ENCODE measurements around the gene C20orf96.

C20orf96 gene

DNA sequence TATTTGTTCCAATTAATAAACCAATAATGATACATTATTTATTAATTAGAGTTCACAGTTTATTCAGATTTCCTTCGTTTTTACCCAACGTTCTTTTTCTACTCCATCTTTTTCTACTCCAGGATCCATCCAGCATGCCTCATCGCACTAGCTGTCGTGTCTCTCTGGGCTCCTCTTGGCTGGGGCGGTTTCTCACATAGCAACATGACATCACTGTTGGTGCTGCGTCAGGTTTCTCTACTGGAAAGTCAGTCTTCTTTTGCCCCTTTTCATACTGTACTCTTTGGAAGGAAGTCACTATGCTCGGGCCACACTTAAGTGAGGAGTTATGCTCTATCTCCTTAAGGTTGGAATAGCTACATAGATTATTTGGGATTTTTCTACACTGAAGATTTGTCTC, 21.1 kb upstream of the C20orf96 start:
- DNase-seq = no peak

- DNase-seq = no peak
Observed at GRCh38 chr20:310645-311044, 20.1 kb upstream of the C20orf96 start.

- DNase-seq = peak; percentile 66
Observed at GRCh38 chr20:309841-310644, 19.5 kb upstream of the C20orf96 start.

- no peak for DNase-seq
Observed at GRCh38 chr20:309306-309840, 18.8 kb upstream of the C20orf96 start.

- no peak for DNase-seq
Observed at GRCh38 chr20:308427-309038, 18.0 kb upstream of the C20orf96 start.

- no peak for DNase-seq
Observed at GRCh38 chr20:305745-306144, 15.2 kb upstream of the C20orf96 start.

- no peak for DNase-seq
Observed at GRCh38 chr20:301886-302848, 11.6 kb upstream of the C20orf96 start.

- no peak for DNase-seq
Observed at GRCh38 chr20:300345-300990, 9.9 kb upstream of the C20orf96 start.

- no peak for DNase-seq
Observed at GRCh38 chr20:298776-299391, 8.3 kb upstream of the C20orf96 start.

- peak; percentile 22 for DNase-seq
Observed at GRCh38 chr20:297925-298775, 7.6 kb upstream of the C20orf96 start.

- DNase-seq = peak; percentile 72
Observed at GRCh38 chr20:297098-297924, 6.8 kb upstream of the C20orf96 start, which contains the start of gene ZCCHC3. TSS of gene ZCCHC3 (plus strand) at chr20:297570. CDS start at chr20:297587, 17 bp downstream.

DNA sequence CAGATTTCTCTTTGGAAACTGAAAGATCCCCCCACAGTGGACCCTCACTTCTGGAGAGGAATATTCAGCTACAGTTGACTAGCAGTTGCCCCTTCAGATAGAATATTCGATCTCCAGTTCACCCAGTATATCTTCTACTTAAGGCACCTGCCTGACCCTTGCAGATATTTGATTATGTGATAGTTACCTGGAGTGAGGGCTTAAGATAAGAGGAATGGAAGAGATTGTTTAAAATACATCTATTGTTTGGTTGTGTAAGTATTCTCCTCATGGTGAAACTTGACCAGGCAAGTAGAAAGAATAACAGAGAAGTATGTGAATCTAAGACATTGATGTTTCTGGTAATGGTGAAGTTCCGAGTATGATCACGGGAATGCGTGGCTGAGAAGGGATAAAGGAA, 5.3 kb upstream of the C20orf96 start:
- DNase-seq = no peak

DNA sequence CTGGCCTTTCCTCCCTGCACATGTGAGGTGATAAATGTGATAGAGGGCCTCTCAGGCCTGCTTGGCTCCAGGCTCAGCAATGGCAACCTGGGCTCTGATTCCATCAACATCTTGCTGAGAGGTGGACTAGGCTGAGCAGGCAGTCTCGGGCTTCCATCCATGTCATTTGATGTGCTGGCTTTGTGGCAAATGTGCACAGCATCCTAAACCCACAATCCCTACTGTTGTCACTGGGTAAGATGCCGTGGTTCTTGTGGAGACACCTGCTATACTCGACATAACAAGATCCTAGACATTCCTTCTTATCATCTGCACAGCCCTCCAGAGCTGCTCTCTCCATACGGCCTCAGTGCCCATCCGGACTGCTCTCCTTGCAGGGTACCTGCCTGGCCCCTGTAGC, 4.1 kb upstream of the C20orf96 start:
- DNase-seq = no peak

- DNase-seq = no peak
Observed at GRCh38 chr20:289693-290083, 862 bp downstream of the C20orf96 start.

- no peak for DNase-seq
Observed at GRCh38 chr20:288956-289692, 1.4 kb downstream of the C20orf96 start.

DNA sequence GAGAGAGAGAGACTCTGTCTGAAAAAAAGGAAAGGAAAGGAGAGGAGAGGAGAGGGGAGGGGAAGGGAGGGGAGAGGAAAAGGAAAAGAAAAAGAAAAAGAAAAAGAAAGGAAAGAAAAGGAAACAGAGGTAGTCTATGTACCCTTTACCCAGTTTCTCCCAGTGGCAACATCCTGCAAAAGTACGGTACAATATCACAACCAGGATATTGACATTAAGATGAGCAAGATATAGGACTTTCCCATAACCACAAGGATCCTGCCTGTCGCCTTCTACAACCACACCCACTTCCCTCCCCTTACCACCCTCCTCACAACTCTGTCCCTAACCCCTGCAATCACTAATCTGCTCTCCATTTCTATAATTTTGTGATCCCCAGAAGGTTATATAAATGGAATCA, 4.0 kb downstream of the C20orf96 start:
- DNase-seq = no peak

GRCh38 chr20:284172-284571, 6.4 kb downstream of the C20orf96 start:
- no peak for DNase-seq

DNA sequence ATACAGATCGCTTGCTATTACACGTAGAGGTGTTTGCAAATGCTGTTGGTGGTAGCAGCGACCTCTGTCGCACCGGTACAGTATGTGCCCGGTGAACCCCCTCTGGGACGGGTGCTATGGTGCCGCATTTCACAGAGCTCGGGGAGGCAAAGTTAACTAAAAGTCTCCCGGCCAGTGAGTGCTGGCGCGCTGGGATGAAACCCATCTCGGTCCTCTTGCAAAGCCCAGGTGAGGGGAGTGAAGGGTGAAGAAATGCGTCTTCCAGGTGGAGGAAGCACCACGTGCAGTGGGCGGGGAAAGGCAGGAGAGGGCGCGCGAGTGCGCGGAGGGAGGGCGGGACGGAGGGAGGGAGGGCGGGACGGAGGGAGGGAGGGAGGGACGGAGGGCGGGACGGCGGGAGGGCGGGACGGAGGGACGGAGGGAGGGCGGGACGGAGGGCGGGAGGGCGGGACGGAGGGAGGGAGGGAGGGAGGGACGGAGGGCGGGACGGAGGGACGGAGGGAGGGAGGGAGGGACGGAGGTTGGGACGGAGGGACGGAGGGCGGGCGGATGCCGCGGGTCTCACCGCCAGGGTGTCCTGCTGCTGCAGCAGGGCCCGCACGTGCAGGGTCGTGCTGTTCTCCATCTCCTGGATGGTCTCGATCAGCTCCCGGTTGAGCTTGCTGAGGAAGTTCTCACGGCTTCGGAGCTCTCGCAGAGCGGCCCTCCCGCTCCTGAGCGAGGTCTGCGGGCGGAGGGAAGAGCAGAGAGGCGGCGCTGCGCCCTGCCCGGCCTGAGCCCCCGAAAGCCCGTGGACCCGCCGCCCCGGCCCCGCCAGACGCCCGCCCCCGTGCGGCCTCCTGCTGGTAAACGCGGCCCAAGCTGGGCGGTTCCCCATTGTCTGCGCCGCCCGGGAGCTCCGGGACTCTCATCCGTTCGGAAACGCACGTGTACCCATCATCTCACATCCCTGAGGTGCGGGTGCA, 11.7 kb downstream of the C20orf96 start:
- no peak for DNase-seq
